ENCODE measurements around the gene PPP1CA. TPM values are rescaled to one million over a fixed set of nuclear protein-coding genes. Genes with fewer than 3 reads are reported as not detected.

The PPP1CA gene
- total RNA-seq, 5 donors from 2014 or later (not counting 1 experiment from before 2014, with no cell fraction given): 118 to 198 (median 186) TPM

GRCh38 chr11:67438158-67438902 lies 36.7 kb upstream of the PPP1CA start:
- H3K4me3 ChIP-seq (ENCODE audit: control insufficient read depth in 1 of 2, extremely low read depth in 1 of 2, low read length in 1 of 2): peak overlapping the region; percentile 77 to 97
- peaks cover 61 to 75% (median 67%) of the 10 kb centered on the region in 3 donors for H3K4me1 Mint-ChIP-seq
- H3K4me3 Mint-ChIP-seq: peak overlapping the region; percentile 91 to 99 (median 92)
- H3K9me3 ChIP-seq: no peaks in the 10 kb centered on the region
- H3K36me3 ChIP-seq (ENCODE audit: control insufficient read depth in 2 of 2, extremely low read depth in 1 of 2, insufficient read depth in 1 of 2, low read length in 1 of 2): peaks cover under 1 to 31% of the 10 kb centered on the region in 2 donors
- H3K27me3 Mint-ChIP-seq: no peaks in the 10 kb centered on the region
- CTCF ChIA-PET: interaction anchor here in 1 of 2 donors (1.0 to 2.0 kb wide), 6 partner anchors 10 to 67 kb away, joined by 3 to 7 read pairs (median 6); partner anchors contain the start of genes PITPNM1, PPP1CA and RPS6KB2
- DNase-seq (peak; percentile 50 to 81 (median 70)), ATAC-seq (replicated peaks in 1 of 4) (peak; percentile 36 to 46 (median 38))
- peaks cover 3% of the 10 kb centered on the region for H3K36me3 Mint-ChIP-seq
- no peaks in the 10 kb centered on the region for H3K9me3 Mint-ChIP-seq
- H3K27ac ChIP-seq (ENCODE audit: low read length): peak overlapping the region; percentile 50
- H3K27ac Mint-ChIP-seq: peak overlapping the region; percentile 95
- POLR2A ChIA-PET: interaction anchor here in 1 of 2 donors (0.9 to 1.2 kb wide), 2 partner anchors 30 to 35 kb away, joined by 4 to 5 read pairs; no protein-coding TSS in a partner anchor
- H3K27me3 ChIP-seq (replicated peaks in 1 of 2; ENCODE audit: control insufficient read depth in 2 of 2, extremely low read depth in 1 of 2, insufficient read depth in 2 of 2, low read length in 1 of 2): no peaks in the 10 kb centered on the region
- 8% methylated on average over 20 of the region's 41 CpGs for WGBS (ENCODE audit: insufficient coverage)
- peaks cover 38 to 88% of the 10 kb centered on the region in 2 experiments for H3K4me1 ChIP-seq (ENCODE audit: control insufficient read depth in 1 of 2, extremely low read depth in 1 of 2, insufficient read depth in 2 of 2, low read length in 2 of 2)

DNA sequence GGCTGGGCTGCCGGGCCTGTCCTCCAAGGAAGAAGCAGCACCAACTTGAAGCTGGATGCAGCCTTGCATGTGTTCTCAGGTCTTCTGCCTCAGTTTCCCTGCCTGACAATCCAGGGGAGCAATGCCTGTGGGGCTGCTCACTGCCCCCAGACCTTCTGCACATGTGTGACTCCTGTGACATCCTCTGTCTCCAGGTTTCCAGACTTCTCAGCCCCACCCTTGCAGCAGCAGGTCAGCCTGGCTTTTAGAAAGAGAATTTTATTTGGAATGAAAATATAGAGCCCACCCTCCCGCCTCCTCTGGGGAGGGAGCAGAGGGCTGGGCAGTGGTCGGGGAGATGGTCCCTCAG lies 36.1 kb upstream of the PPP1CA start:
- peak overlapping the region; percentile 91 to 99 (median 92) for H3K4me3 Mint-ChIP-seq
- H3K27me3 Mint-ChIP-seq: no peaks in the 10 kb centered on the region
- DNase-seq (no peak), ATAC-seq (replicated peaks in 1 of 4) (no peak)
- peaks cover 66 to 78% (median 70%) of the 10 kb centered on the region in 3 donors for H3K4me1 Mint-ChIP-seq
- WGBS (ENCODE audit: insufficient coverage): 0% methylated on average over 2 of the region's 3 CpGs
- no peaks in the 10 kb centered on the region for H3K9me3 Mint-ChIP-seq
- ChIA-PET POLR2A (interaction anchor here in 1 of 2 donors (0.9 to 1.2 kb wide), 2 partner anchors 29 to 35 kb away, joined by 4 to 5 read pairs; no protein-coding TSS in a partner anchor), CTCF (interaction anchor here in 1 of 2 donors (1.0 to 2.0 kb wide), 5 partner anchors 17 to 68 kb away, joined by 3 to 7 read pairs (median 5); partner anchors contain the start of genes PITPNM1 and PPP1CA)
- Histone ChIP-seq H3K36me3 (ENCODE audit: control insufficient read depth in 2 of 2, extremely low read depth in 1 of 2, insufficient read depth in 1 of 2, low read length in 1 of 2) (peaks cover 6 to 37% of the 10 kb centered on the region in 2 donors), H3K27ac (ENCODE audit: low read length) (peak overlapping the region; percentile 50), H3K4me1 (ENCODE audit: control insufficient read depth in 1 of 2, extremely low read depth in 1 of 2, insufficient read depth in 2 of 2, low read length in 2 of 2) (peaks cover 38 to 90% of the 10 kb centered on the region in 2 experiments), H3K9me3 (no peaks in the 10 kb centered on the region), H3K4me3 (ENCODE audit: control insufficient read depth in 1 of 2, extremely low read depth in 1 of 2, low read length in 1 of 2) (peak overlapping the region; percentile 77 to 97), H3K27me3 (replicated peaks in 1 of 2; ENCODE audit: control insufficient read depth in 2 of 2, extremely low read depth in 1 of 2, insufficient read depth in 2 of 2, low read length in 1 of 2) (no peaks in the 10 kb centered on the region)
- peak overlapping the region; percentile 91 to 95 for H3K27ac Mint-ChIP-seq
- H3K36me3 Mint-ChIP-seq: peaks cover 3% of the 10 kb centered on the region

DNA sequence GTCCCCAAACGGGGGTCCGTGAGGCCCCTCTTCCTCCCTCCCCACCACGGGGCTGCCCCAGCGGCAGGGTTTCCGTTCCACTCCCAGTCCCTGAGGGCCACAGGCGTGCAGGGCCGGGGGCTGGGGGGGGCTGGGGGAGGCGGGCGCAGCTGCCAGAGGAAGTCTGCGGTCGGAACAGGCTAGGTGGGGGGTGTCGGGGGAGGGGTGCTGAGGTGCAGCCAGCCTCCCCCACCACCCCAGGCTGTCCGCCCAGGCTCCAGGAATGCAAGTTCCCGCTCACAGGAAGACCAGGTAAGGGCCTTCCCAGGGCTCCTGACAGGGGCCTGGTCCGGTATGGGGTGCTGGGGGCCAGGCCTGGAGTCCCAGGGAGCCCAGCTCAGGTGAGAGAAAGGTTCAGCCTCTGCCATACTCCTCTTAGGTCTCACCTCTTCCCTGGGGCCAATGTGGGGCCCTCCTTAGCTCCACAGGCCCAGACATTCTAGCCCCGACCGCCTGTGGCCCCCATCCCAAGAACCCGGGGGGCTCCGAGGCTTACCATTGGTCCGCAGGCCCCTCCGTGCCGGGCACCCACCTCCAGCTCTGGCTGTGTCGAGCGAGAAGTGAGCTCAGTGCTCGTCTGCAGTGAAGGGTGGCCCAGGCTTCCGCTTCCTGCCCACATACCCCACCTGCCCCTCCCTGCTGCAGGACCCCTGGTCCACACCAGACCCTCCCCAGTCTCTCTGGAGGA lies 35.6 kb upstream of the PPP1CA start, which contains the start of gene PTPRCAP:
Gene PTPRCAP, minus strand, starts transcription at position 601 of the 727 bp plus-strand sequence. Its CDS starts 63 bp downstream, at position 538.
- WGBS (ENCODE audit: insufficient coverage): 1% methylated on average over 12 of the region's 26 CpGs
- peaks cover 10 to 42% of the 10 kb centered on the region in 2 donors for H3K36me3 ChIP-seq (ENCODE audit: control insufficient read depth in 2 of 2, extremely low read depth in 1 of 2, insufficient read depth in 1 of 2, low read length in 1 of 2)
- Mint-ChIP-seq H3K4me1 (peaks cover 66 to 78% (median 70%) of the 10 kb centered on the region in 3 donors), H3K27ac (peak within 1 kb of the TSS; percentile 91 to 95), H3K9me3 (no peaks in the 10 kb centered on the region), H3K4me3 (peak within 1 kb of the TSS; percentile 91 to 99 (median 92)), H3K36me3 (peaks cover 4% of the 10 kb centered on the region), H3K27me3 (no peaks in the 10 kb centered on the region)
- ChIA-PET CTCF (interaction anchor here in 1 of 2 donors (0.6 to 2.0 kb wide), 6 partner anchors 9 to 68 kb away, joined by 3 to 7 read pairs (median 4); partner anchors contain the start of genes PITPNM1, PPP1CA and RPS6KB2), POLR2A (interaction anchor here in 1 of 2 donors (0.9 to 1.2 kb wide), 3 partner anchors 29 to 34 kb away, joined by 4 to 5 read pairs (median 4); no protein-coding TSS in a partner anchor)
- H3K9me3 ChIP-seq: no peaks in the 10 kb centered on the region
- peak within 1 kb of the TSS; percentile 77 to 97 for H3K4me3 ChIP-seq (ENCODE audit: control insufficient read depth in 1 of 2, extremely low read depth in 1 of 2, low read length in 1 of 2)
- no peaks in the 10 kb centered on the region for H3K27me3 ChIP-seq (replicated peaks in 1 of 2; ENCODE audit: control insufficient read depth in 2 of 2, extremely low read depth in 1 of 2, insufficient read depth in 2 of 2, low read length in 1 of 2)
- H3K27ac ChIP-seq (ENCODE audit: low read length): peak within 1 kb of the TSS; percentile 50
- DNase-seq: peak; percentile 64 to 86 (median 77)
- peaks cover 38 to 90% of the 10 kb centered on the region in 2 experiments for H3K4me1 ChIP-seq (ENCODE audit: control insufficient read depth in 1 of 2, extremely low read depth in 1 of 2, insufficient read depth in 2 of 2, low read length in 2 of 2)
- peak; percentile 67 to 71 (median 70) for ATAC-seq (replicated peaks in 1 of 4)

- H3K4me3 Mint-ChIP-seq: peak overlapping the region; percentile 91 to 99 (median 92)
- peak overlapping the region; percentile 91 to 95 for H3K27ac Mint-ChIP-seq
- H3K9me3 Mint-ChIP-seq: no peaks in the 10 kb centered on the region
- no peaks in the 10 kb centered on the region for H3K27me3 Mint-ChIP-seq
- DNase-seq (peak in 13 of 35 experiments; percentile 43 to 72 (median 56)), ATAC-seq (replicated peaks in 1 of 4) (peak; percentile 9 to 26 (median 18))
- Histone ChIP-seq H3K4me1 (ENCODE audit: control insufficient read depth in 1 of 2, extremely low read depth in 1 of 2, insufficient read depth in 2 of 2, low read length in 2 of 2) (peaks cover 38 to 90% of the 10 kb centered on the region in 2 experiments), H3K36me3 (ENCODE audit: control insufficient read depth in 2 of 2, extremely low read depth in 1 of 2, insufficient read depth in 1 of 2, low read length in 1 of 2) (peaks cover 17 to 49% of the 10 kb centered on the region in 2 donors), H3K27me3 (replicated peaks in 1 of 2; ENCODE audit: control insufficient read depth in 2 of 2, extremely low read depth in 1 of 2, insufficient read depth in 2 of 2, low read length in 1 of 2) (no peaks in the 10 kb centered on the region), H3K4me3 (ENCODE audit: control insufficient read depth in 1 of 2, extremely low read depth in 1 of 2, low read length in 1 of 2) (peak overlapping the region; percentile 60 to 77), H3K9me3 (no peaks in the 10 kb centered on the region), H3K27ac (ENCODE audit: low read length) (peak overlapping the region; percentile 50)
- peaks cover 11% of the 10 kb centered on the region for H3K36me3 Mint-ChIP-seq
- peaks cover 67 to 79% (median 70%) of the 10 kb centered on the region in 3 donors for H3K4me1 Mint-ChIP-seq
- POLR2A ChIA-PET: interaction anchor here in 1 of 2 donors (1.1 to 1.2 kb wide), 2 partner anchors 32 to 34 kb away, joined by 4 to 5 read pairs; no protein-coding TSS in a partner anchor
- CTCF ChIA-PET: interaction anchor here in 1 of 2 donors (0.6 to 2.0 kb wide), 3 partner anchors 16 to 35 kb away, joined by 7 to 9 read pairs (median 7); partner anchors contain the start of gene PPP1CA
- WGBS (ENCODE audit: insufficient coverage): 3% methylated on average over 3 of the region's 6 CpGs
These were observed 34.9 kb upstream of the PPP1CA start for GRCh38 chr11:67436459-67437081.

DNA sequence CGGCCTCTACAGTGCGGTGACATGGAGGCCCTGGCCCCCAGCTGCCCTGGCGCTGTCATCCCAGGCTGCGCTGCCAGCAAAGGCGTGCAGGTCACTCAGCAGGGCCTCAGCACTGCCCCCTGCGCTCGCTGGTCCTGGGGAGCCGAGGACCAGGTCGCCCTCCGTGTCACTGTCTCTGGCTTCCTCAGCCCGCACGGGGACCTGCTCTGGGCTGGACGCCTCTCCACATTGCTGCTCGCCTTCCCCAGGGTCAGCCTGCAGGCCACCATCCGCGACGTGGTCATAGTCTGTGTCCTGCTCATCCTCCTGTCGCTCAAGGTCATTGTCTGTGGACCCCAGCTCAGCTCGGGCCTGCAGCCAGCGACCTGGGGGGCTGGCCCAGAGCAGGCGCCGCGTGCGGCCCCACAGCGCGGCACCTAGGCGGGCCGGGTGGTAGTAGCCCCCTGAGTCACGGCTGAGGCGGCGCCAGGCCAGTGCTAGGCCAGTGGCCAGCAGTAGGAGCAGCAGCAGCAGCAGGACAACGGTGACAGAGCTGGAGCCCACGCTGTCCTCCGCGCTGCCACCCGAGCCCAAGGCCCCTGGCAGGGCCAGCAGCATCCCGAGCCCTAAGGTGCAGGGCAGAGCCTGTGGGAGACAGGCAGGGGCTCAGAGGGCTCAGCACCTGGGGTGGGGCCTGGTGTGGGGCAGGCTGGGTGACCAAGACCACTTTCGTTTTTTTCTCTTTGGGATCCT lies 34.2 kb upstream of the PPP1CA start:
- DNase-seq: peak in 2 of 35 experiments; percentile 13 to 23
- POLR2A ChIA-PET: interaction anchor here in 1 of 2 donors (1.1 kb wide), 1 partner anchor 32 kb away, joined by 4 read pairs; no protein-coding TSS in a partner anchor
- peaks cover 12% of the 10 kb centered on the region for H3K36me3 Mint-ChIP-seq

More for the DNA sequence above, 34.2 kb upstream of the PPP1CA start:
- peaks cover 62 to 76% (median 64%) of the 10 kb centered on the region in 3 donors for H3K4me1 Mint-ChIP-seq
- H3K27ac Mint-ChIP-seq: peak overlapping the region; percentile 91 to 95
- H3K36me3 ChIP-seq (ENCODE audit: control insufficient read depth in 2 of 2, extremely low read depth in 1 of 2, insufficient read depth in 1 of 2, low read length in 1 of 2): peaks cover 17 to 54% of the 10 kb centered on the region in 2 donors
- H3K4me3 Mint-ChIP-seq: peak overlapping the region; percentile 91 to 99 (median 92)
- WGBS (ENCODE audit: insufficient coverage): 23% methylated on average over 38 of the region's 38 CpGs
- peak overlapping the region; percentile 60 to 77 for H3K4me3 ChIP-seq (ENCODE audit: control insufficient read depth in 1 of 2, extremely low read depth in 1 of 2, low read length in 1 of 2)
- no peaks in the 10 kb centered on the region for H3K9me3 ChIP-seq
- CTCF ChIA-PET: interaction anchor here in 1 of 2 donors (0.6 to 2.0 kb wide), 2 partner anchors 15 to 32 kb away, joined by 7 to 9 read pairs; no protein-coding TSS in a partner anchor
- no peaks in the 10 kb centered on the region for H3K27me3 Mint-ChIP-seq
- ATAC-seq (replicated peaks in 1 of 4): no peak
- peaks cover 38 to 89% of the 10 kb centered on the region in 2 experiments for H3K4me1 ChIP-seq (ENCODE audit: control insufficient read depth in 1 of 2, extremely low read depth in 1 of 2, insufficient read depth in 2 of 2, low read length in 2 of 2)
- H3K9me3 Mint-ChIP-seq: no peaks in the 10 kb centered on the region
- H3K27me3 ChIP-seq (replicated peaks in 1 of 2; ENCODE audit: control insufficient read depth in 2 of 2, extremely low read depth in 1 of 2, insufficient read depth in 2 of 2, low read length in 1 of 2): no peaks in the 10 kb centered on the region
- H3K27ac ChIP-seq (ENCODE audit: low read length): peak overlapping the region; percentile 52
